HG03039 (cell line): ENCODE results near the gene DMRTB1.

Experiments
- ATAC-seq: cut with Tn5 transposase; IDR thresholded peaks from one replicate; pipeline ENCODE4 v1.9.1; 2021; ENCODE audit warnings: mild to moderate bottlenecking, moderate library complexity; ENCODE audit not compliant: unreplicated experiment

The DMRTB1 gene

DNA sequence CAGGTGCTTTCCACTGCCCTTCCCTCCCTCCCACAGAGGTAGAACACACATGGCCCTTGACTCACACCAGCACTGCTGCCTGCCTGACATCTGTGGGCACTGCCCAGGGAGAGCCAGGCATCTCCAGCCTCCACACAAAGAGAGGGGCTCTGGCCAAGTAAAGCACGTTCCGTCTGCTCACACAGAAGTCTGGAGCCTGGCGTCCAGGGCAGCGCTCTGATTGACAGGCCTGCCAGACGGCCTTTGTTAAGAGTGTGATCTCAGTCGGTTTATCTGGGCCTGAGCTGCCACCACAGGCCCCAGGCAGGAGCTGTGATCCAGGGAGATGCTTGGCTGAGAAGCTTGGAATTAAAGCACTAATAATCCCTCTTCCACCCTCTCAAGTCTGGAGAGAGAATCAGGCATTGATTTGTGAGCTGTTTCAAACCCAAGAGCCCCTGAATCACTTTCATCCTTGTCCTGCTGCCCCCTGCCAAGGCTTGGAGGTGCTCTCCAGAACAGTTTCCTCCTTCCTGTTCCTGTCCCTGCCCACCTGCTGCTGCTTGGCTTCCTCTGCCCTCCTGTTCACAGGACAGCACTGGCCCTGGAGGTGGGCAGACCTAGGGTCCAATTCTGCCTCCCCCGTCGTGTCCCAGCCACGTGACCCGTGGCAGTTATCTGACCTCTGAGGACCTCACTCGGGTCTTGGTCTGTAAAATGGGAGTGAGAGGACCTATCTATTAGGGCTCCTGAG, 3.7 kb downstream of the DMRTB1 start:
- no peak for ATAC-seq

DNA sequence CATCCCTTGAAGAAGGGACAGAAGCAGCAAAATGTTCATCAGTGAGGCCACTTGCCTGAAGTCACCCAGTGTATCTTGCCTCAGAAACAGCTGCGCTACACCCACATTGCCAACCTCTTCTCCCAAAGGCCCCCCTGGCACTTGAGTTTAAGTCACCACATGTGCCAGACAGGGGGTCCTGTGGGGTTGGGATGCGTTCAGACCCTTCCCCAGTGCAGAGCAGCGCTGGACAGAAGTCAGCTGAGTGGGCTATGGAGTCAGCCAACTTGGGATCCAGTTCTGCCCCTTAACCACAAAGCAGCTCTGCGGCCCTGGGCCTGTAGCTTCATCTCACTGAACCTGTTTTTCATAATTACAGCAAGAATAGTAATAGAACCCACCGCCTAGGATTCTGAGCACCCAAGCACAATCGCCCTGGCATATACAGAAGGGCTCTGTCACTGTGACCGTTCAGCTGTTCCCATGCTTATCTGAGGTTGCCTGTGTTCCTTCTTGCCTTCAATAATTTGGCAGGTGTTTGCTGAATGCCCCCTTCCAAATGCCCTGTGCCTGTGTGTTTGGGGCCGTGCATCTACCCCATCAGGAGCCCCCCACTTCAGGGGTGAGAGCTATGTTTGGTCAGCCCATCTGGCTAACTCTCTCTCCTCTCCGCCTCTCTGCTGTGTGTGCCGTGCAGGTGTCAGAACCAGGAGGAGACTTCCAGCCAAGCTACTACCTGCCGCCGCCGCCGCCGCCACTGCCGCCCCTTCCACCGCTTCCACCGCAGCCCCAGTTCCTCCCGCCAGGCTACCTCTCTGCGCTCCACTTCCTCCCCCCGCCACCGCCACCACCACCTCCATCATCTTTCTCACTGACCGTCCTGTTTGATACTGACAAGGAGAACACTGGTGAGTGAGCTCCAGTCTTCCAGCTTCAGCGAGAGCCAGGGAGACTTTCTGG, 5.0 kb downstream of the DMRTB1 start:
- ATAC-seq = no peak

DNA sequence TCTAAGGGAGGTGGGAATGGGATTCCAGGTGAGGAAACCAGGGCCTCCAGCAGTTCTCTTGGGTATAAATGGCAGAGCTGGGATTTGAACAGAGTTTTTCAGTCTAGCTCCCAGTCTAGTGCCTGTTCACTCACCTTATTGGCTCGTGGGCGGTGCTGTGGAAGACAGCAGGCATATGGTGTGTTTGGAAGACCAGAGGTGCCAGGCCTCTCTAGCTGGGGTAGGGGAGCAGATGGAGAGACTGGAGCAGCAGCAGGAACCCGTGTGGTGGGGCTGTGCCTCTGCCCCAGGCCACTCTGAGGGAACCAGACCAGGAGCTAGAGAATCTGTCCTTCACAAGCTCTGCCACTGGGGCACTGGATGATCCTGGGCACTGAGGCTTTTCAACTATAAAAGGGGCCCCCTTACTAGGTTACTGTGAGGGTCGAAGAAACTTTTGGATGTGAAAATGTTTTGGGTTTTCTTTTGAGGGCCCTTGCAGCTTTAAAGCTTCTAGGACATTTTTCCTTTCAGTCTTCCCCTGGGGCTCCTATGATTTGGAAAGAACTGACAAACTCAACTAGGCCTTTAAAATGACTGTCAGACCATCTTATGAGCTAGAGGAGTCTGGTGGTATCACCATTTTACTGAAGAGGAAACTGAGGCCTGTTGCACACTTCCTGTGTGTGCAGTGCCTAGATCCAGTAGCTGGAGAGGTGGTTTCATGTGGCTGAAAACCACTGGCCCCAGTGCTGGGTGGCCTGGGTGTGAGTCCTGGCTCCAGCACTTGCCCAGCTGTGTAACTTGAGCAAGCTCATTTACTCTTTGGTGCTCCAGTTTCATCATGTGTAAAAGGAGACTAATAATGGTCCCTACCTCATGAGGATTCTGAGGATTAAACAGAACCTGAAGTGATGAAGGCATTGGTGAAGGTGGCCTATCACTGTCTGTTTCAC, 6.1 kb downstream of the DMRTB1 start:
- no peak for ATAC-seq

DNA sequence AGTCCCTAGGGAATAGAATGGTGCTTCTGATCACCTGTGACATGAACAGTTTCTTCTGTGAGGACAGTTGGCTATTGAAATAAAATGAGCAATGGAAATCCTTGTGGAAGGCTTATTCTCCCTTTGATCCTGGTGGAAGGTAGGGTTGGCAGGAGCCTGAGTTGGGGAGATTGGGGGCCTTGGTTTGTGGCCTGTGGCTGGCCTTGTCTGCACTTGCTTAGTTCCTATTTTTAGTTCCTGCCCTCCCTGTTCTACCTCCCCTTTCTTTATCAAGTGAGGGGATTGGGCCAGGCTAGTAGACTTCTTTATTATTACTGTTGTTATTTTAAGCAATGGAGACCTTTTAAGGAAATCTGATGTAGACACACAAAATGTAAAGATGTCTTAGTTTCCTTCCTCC, 8.2 kb downstream of the DMRTB1 start:
- ATAC-seq = no peak

DNA sequence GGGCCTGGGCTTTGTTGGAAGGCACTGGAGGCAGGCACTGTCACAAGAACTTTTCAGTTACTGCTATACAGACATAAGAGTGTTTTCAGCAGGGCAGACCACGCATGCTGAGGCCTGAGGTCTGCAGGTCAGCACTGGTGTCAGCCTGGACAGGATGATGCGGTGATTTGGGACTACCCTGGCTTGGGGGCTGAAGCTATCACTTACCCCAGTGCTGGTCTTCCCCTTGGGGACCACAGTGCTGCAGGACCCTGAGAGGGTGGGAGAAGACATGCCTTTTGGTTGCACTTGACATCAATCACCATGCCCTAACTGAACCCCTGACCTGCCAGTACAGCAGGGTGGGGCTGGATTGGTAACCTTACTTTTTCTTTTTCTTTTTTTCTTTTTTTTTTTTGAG, 9.2 kb downstream of the DMRTB1 start:
- ATAC-seq = no peak

DNA sequence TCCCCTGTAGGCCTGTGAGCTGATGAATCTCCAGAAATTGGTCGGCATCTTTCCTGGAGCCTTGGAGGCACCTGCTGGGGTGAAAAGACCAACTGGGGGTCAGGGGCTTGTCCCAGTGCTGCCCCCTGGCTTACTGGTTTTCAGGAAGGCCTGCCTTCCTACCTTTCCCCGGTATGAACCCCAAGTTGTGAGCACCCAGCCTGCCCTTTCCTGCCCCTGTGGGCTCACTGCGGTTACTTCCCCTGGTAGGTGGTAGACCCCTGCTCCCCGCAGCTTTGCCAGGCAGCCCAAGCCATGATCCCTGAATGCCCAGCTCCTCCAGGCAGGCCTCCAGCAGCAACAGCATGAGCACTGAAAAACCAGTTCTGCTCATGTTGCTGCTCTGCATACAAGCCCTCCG, 10.2 kb downstream of the DMRTB1 start:
- no peak for ATAC-seq

DNA sequence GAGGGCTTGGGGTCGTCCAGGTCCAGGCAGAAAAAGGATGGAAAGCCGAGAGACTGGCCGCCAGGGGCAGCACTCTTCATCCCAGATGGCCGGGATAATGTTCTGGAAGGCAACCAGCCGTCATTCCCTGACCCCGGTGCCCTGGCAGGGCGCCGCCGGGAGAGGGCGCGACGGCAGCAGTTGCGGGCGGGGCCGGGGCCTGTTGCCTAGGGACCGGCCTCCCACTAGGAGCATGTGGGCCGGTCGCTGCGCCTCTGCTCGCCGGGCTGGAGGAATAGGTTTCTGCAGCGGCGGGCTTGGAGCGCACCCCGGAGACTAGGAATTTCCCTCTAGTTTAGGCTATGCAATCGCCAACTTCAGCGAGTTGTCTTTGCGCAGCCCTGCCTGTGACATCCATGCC, 11.0 kb downstream of the DMRTB1 start:
- ATAC-seq = no peak

DNA sequence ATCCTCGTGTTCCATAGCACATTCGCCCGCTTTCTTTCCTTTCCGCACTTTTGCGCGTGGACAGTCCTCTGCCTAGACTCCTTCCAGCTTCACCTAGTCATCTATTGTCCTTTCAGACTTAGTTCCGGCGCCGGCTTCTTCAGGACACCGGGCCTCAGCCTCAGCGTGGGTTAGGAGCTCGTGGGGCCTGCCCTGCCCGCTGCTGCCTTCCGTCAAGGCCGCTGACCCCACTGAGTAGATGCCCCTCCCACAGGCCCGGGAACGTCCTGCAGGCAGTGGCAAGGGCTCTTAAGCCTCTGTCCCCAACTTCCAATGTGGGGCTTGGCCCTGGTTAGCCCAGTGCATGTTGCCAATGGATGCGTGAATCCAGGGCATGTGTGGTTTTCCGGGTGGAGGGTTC, 11.4 kb downstream of the DMRTB1 start:
- ATAC-seq = no peak

DNA sequence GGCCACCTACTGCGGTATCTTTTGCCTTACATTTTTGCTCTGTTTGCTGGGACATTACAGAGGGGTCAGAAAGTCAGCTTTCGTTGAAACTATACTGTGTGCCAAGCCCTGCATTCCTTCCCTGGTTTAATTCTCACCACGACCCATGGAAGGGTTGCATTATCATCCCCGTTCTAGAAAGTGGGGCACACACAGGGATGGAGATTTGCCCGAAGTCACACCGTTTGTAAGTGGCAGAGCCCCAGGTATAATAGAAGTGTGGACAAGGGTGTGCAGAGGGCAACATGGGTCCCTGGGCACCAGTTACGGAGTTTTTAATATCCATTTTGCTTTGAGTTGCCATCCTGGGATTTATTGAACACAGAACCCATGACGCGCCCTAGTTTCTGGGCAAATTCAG, 11.8 kb downstream of the DMRTB1 start:
- ATAC-seq = no peak

DNA sequence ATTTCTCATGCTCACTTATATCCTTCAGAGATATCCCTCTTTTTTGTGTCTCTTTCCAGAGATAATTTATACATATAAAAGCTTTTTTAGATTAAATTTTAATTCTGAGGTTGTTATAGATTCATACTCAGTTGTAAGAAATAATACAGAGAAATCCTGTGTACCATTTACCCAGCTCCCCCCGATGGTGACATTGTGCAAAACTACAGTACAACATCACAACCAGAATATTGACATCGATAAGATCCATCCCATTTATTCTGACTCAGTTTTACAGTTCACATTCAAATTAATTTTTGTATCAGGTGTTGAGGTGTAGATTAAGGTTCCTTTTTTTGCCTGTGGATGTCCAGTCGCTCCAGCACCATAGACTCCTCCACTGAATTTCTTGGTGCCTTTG, 14.3 kb downstream of the DMRTB1 start:
- ATAC-seq = no peak

DNA sequence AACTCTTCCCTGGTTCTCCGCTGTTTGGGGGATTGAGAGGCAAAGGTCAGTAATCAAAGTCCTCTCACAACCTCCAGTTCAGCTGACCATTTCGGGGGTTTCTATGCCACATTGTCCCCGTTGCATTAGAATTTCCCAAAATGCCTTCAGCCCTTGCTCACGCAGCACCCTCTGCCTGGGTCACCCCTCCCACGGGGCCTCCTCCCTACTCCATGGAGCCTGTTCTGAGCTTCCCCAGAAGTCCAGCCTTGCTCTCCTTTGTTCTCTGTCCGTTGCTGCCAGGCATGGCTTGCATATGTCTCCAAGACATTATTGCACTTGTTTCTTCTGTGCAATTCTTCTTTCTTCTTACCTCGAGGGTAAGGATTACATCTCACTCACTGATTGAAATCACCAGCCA, 16.5 kb downstream of the DMRTB1 start:
- ATAC-seq = no peak

DNA sequence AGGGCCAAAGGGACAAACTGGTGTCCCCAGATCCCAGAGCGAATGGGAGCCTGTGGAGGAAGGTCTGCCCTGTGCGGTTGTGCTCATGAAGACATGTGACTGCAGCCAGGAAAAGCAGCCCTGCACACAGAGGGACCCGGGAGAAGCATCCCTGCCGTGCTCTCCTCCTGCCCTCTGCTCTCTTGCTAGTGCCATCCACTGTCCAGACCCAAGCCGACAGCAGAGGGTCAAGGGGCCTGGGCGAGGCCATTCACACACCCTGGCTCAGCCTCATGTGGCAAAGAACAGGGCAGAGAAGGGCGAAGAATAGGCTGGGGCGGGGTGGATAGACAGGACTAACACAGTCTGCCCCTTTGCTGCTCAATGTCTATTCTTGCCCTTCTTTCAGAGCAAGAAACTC, 17.4 kb downstream of the DMRTB1 start:
- no peak for ATAC-seq

DNA sequence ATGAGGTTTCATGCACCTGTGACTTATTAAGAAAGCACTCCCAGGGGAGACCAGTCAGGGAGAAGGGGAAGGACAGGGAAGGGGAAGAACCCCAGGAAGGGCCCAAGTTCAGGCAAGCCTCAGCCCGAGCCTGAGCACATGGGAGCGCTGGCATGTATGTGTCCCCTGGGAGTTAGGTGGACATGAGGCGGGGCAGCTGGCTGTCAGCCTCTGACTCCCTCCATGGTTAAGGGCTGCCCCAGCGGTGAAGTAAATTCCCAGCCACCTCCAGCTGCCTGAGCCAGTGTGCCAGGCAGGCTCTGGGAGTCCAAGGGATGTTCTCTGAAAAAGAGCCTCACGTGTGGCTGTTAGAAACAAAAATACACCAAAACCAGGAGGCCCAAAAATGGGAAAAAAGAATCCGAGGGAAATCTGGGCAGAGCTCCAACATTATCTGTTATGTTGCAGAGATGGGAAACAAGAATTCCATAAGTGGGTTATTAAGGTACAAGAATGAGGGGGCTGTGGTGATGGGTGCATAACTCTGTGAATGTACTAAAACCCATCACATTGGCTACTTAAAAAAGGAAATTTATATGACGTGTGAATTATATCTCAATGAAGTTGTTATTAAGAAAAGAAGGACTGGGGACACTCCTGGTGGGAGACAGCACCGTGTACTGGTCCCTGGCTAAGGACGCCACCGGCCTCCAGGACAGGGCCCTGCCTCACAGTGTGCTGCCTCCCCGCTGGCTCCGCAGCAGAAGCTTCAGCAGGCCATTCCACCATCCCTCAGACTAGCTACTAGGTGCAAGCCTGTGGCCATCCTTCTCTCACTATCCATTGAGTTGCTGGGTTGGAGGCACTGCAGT, 18.7 kb downstream of the DMRTB1 start:
- ATAC-seq = no peak

DNA sequence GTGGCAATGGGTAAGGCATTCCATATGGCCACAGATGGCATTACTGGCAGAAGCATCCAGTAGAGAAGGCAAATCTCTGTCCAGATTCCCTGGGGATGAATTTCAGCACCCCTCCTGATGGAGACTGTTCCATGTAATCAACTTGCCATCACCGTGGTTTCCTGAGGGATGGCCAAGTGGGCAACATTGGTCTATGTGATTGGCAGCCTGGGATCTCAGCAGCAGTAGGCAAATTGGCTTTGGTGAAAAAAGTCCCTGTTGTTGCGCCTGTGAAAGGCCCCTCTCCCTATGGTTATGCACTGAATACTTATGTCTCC, 19.3 kb downstream of the DMRTB1 start:
- ATAC-seq = no peak

DNA sequence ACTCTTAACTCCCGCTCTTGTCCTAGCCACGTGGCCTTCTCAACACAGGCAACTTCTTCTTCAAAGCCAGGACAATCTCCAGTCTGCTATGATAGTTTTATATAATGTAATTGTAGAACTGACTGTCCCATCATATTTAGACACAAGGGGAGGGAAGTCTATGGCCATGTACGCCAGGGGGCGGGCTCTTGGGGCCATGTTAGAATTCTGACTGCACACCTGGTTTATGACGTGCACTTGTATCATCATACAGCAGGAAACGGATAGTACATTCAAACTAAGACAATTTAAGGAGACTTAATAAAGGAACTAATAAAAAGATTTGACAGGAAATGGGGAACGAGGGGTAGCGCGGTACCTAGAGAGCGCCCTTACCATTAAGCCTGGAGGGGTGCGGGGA, 21.5 kb downstream of the DMRTB1 start:
- ATAC-seq = no peak

DNA sequence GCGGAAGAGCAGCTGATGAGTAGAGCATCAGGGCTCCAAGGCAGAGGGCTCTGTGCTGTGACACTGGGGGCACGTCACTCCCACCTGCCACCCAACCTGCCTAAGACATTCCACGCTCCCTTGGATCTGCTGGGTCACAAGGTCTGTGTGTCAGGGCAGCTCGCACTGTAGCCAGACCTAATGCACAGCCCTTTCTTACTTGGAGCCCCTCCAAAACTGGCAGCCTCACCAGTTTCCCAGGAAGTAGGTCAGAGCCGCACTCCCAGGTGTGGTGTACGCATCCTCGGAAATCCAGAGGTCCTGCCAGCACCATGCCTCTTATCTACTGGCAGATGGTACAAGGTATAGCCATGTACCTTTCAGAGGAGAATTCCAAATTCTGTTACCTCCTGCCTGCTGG, 22.3 kb downstream of the DMRTB1 start:
- no peak for ATAC-seq

DNA sequence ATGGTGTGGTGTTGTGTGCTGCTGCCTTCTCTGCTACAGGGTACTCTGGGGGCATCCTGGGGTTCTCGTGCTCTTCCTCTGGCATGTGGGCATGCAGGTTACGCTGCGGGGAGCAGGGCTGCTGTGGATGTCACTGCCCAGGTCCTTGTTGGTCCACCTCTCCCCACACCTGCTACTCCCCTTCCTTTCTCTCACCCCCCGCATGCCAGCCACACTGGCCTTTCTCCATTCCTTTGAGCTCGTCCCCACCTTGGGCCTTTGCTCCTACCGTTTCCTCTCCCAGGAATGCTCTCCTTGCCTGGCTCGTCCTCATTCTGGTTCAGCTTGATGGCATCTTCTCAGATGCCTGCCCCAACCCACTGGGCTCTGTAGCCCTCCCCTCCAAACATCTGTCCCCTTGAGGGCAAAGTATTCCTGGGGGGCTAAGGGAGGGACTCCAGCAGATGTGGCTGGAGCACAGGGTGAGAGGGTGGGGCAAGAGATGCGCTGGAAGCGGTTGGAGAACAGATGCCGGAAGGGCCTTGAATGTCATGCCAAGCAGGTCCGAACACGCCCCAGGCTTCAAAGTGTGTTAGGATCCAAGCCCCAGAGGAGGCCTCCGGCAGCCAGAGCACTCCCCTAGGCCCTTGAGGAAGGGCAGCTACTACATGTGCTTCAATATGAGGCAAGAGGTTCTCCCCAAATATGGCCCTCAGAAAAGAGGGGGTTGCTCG, 23.4 kb downstream of the DMRTB1 start:
- ATAC-seq = no peak

DNA sequence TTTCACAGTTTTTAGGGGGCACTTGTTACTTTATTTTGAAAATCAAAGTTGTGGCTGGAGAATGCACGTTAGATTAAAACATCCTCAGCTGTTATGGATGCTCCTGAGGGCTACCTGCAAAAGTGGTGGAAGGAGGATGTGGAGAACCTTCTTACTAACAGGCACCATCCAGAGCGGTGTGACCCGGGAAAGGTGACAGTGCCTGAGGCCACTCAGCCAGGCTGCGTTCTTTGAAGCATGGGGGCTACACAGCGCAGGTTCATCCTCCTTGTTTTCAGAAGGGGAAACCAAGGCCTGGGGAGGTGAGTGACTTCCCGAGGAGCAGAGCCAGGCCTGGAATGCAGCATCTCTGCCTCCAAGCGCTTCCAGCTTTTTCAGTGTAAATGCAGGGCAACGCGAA, 24.0 kb downstream of the DMRTB1 start:
- ATAC-seq = no peak

DNA sequence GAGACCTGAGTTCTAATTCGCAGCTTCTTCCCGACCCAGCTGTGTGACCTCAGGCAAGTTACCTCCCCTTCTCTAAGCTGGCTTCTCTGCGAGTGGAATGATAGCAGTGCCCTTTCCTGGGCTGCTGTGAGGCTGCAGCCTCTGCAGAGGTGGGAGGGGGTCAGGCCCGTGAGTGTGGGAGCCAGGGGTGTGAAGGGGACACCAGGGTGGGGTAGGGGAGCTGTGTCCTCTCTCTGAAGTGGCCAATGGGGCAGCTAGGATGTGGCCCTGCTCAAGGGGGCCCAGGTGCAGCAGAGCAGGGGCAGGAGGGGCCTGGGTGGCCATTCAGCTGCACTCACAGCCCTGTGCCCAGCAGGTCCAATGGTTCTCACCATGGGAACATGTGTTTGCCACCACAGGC, 24.5 kb downstream of the DMRTB1 start:
- no peak for ATAC-seq
